GM23248 (cell line): ENCODE data around the gene CPNE2.

Experiments
- EZH2 ChIP-seq: fragments of 200-600 bp; sonication (generic); IDR thresholded peaks from 2 replicates; pipeline ENCODE4 v1.6.1; 2018; ENCODE audit warnings: antibody characterized with exemption, mild to moderate bottlenecking; ENCODE audit not compliant: insufficient read depth, poor library complexity, severe bottlenecking
- EZH2phosphoT487 ChIP-seq: fragments of 200-600 bp; sonication (generic); IDR thresholded peaks from 2 replicates; pipeline ENCODE4 v1.6.1; 2018; ENCODE audit warnings: antibody characterized with exemption, moderate library complexity, mild to moderate bottlenecking, low read depth; ENCODE audit not compliant: insufficient read depth

GRCh38 chr16:57185945-57186871, 93.8 kb downstream of the CPNE2 start, which contains the start of the genes PSME3IP1 and RSPRY1:
- TF ChIP-seq EZH2 (no peak), EZH2phosphoT487 (no peak)
